ENCODE results near the gene COL2A1. TPM values are rescaled to one million over a fixed set of nuclear protein-coding genes. Genes with fewer than 3 reads are reported as not detected.

COL2A1 gene
- total and polyA plus RNA-seq, 9 of the 15 experiments (the other 6 are each of a cell fraction or from before 2014, with no cell fraction given) = 0.46 TPM; not detected in 8

DNA sequence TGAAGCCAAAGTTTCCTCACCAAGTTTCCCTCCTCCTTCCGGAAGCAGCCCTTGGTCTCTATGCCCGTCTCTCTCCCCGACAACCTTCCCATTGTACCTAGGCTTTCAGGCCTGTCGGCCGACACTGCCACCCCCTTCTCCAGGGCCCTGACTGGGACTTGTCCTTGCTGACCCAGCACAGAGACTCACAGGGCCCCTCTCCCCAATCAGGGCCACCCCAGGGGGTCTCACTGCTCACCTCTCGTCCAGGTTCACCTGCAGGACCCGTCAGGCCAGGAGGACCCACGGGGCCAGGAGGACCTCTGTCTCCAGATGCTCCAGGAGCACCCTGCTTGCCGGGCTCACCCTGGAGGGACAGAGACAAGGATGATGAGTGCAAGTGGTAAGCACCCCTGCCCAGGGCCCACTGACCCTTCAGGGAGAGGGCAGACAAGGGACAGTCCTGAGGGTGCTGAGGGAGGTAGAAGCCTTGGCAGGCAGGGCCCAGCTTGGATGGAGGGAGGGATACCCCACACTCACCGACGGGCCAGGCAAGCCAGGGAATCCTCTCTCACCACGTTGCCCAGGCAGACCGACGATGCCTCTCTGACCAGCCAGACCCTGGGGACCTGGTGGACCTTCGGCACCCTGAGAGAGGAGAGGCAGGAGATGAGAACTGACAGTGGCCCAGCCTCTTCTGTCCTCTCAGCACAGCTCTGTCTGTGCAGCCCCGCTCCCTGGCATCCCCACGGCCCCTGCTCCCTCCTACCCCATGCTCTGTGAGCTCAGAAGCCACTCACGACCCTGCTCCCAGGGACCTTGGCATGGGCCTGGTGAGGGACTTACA is 26.3 kb downstream of the COL2A1 start (continued):
- TF ChIP-seq NFYB (IDR thresholded peaks at IDR 0.05; ENCODE audit: extremely low read depth, insufficient read length) = no peak
- TF ChIP-seq POLR2G (IDR thresholded peaks at IDR 0.05; ENCODE audit: low read depth, low read length) = no peak
- no peak for TF ChIP-seq ZNF785 (CRISPR knock-in tag; IDR thresholded peaks at IDR 0.05)

GRCh38 chr12:47977046-47977771 is 27.1 kb downstream of the COL2A1 start:
- POLR2A ChIA-PET = no interaction called here
- FAIRE-seq = no peak

More at GRCh38 chr12:47977046-47977771, 27.1 kb downstream of the COL2A1 start:
- H4K20me1 ChIP-seq (replicated peaks; ENCODE audit: control insufficient read depth, insufficient read depth, low read length) = peaks cover 7% of the 10 kb centered on the region; the same call in 1 of the 2 replicates
- no TSS peak for BruUV-seq (replicated peaks)
- CTCF ChIA-PET (ENCODE audit: low intra/inter-chr PET ratio) = no interaction called here
- H3K36me3 ChIP-seq (ENCODE audit: control insufficient read depth, insufficient read depth, low read length) = no peaks in the 10 kb centered on the region
- WGBS (ENCODE audit: insufficient coverage, low coverage, missing lambda C conversion rate) = 7% methylated on average over 12 of the region's 12 CpGs
- no peak overlapping the region for H3K4me2 ChIP-seq (ENCODE audit: insufficient read depth, low read length)
- DNase-seq (ENCODE audit: extremely low read depth in 1 of 4, low spot score in 3 of 4) = no peak
- H3K4me1 ChIP-seq (replicated peaks in 1 of 2; ENCODE audit: control insufficient read depth in 2 of 2, insufficient read depth in 2 of 2, low read length in 2 of 2) = peaks cover 0 to 16% of the 10 kb centered on the region in 2 experiments; a peak in 2 of 5 replicates
- no peaks in the 10 kb centered on the region for H3K9me1 ChIP-seq (ENCODE audit: control insufficient read depth, insufficient read depth, low read length)
- in situ Hi-C loops (cut with MboI) (no loop called here), intact Hi-C loops (cut with micrococcal nuclease) (no loop called here)
- no peaks in the 10 kb centered on the region; the same call in 1 of the 2 replicates for H3K9me3 ChIP-seq (replicated peaks; ENCODE audit: control insufficient read depth, insufficient read depth, low read depth, low read length)
- no peaks in the 10 kb centered on the region for H3K79me2 ChIP-seq (ENCODE audit: control insufficient read depth, insufficient read depth, low read length)
- H3K4me3 ChIP-seq = no peak overlapping the region
- no peak overlapping the region for H3K27ac ChIP-seq (ENCODE audit: extremely low read depth, low read depth, low read length)
- TF ChIP-seq ZFP36 (IDR thresholded peaks at IDR 0.05; ENCODE audit: low read depth, low read length, partially characterized antibody) (no peak), CHAMP1 (IDR thresholded peaks at IDR 0.05) (no peak), ZNF408 (CRISPR knock-in tag; IDR thresholded peaks at IDR 0.05; ENCODE audit: low read depth) (no peak)
- TF ChIP-seq, protein P1, sequence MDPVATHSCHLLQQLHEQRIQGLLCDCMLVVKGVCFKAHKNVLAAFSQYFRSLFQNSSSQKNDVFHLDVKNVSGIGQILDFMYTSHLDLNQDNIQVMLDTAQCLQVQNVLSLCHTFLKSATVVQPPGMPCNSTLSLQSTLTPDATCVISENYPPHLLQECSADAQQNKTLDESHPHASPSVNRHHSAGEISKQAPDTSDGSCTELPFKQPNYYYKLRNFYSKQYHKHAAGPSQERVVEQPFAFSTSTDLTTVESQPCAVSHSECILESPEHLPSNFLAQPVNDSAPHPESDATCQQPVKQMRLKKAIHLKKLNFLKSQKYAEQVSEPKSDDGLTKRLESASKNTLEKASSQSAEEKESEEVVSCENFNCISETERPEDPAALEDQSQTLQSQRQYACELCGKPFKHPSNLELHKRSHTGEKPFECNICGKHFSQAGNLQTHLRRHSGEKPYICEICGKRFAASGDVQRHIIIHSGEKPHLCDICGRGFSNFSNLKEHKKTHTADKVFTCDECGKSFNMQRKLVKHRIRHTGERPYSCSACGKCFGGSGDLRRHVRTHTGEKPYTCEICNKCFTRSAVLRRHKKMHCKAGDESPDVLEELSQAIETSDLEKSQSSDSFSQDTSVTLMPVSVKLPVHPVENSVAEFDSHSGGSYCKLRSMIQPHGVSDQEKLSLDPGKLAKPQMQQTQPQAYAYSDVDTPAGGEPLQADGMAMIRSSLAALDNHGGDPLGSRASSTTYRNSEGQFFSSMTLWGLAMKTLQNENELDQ (CRISPR knock-in tag; IDR thresholded peaks at IDR 0.05; ENCODE audit: borderline replicate concordance) = no peak
- TF ChIP-seq, protein P2, sequence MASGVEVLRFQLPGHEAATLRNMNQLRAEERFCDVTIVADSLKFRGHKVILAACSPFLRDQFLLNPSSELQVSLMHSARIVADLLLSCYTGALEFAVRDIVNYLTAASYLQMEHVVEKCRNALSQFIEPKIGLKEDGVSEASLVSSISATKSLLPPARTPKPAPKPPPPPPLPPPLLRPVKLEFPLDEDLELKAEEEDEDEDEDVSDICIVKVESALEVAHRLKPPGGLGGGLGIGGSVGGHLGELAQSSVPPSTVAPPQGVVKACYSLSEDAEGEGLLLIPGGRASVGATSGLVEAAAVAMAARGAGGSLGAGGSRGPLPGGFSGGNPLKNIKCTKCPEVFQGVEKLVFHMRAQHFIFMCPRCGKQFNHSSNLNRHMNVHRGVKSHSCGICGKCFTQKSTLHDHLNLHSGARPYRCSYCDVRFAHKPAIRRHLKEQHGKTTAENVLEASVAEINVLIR (CRISPR knock-in tag; IDR thresholded peaks at IDR 0.05) = no peak
- no peak overlapping the region for H3K9ac ChIP-seq (ENCODE audit: insufficient read depth in 1 of 2, low read depth in 2 of 2, low read length in 2 of 2)
- no peak for ATAC-seq
- H2AFZ ChIP-seq (ENCODE audit: low read depth, low read length) = no peak overlapping the region
- peaks cover 45 to 99% of the 10 kb centered on the region in 2 experiments for H3K27me3 ChIP-seq (ENCODE audit: control insufficient read depth in 2 of 2, insufficient read depth in 2 of 2, low read length in 2 of 2)
